GM12864 (cell line): ENCODE data around the gene CEP72.
"Not testable (repeated sequence)": the region's sequence is repeated elsewhere in the genome, so short reads cannot be mapped to it uniquely, and the experiment has no call there.

Experiments used
- DNase-seq: peaks from one replicate; pipeline ENCODE4 v3.0.0-alpha.2; 2011; ENCODE audit warnings: low read depth
- H3K4me3 ChIP-seq: 2 replicates; pipeline ENCODE4 v1.5.1; 2011; ENCODE audit warnings: mild to moderate bottlenecking, low read depth, low read length, control low read depth
- CTCF ChIP-seq: IDR thresholded peaks from 2 replicates; pipeline ENCODE4 v1.5.1; 2011; ENCODE audit warnings: low read depth, mild to moderate bottlenecking, moderate library complexity, low read length, control low read depth, inconsistent platforms; ENCODE audit errors: missing control alignments

CEP72 gene

GRCh38 chr5:677131-678101 is 65.3 kb downstream of the CEP72 start:
- no peak for DNase-seq
- no peak overlapping the region for H3K4me3 ChIP-seq
- TF ChIP-seq CTCF, result no peak

- not testable (repeated sequence) for DNase-seq, H3K4me3 ChIP-seq
Observed at GRCh38 chr5:678521-678920, 66.4 kb downstream of the CEP72 start.

- H3K4me3 ChIP-seq, DNase-seq: not testable (repeated sequence)
Observed at GRCh38 chr5:679166-679895, 67.2 kb downstream of the CEP72 start.

- not testable (repeated sequence) for DNase-seq
Observed at GRCh38 chr5:680118-680795, 68.1 kb downstream of the CEP72 start.

GRCh38 chr5:680836-681235 is 68.7 kb downstream of the CEP72 start:
- DNase-seq, result not testable (repeated sequence)

More at GRCh38 chr5:680118-680795, 68.1 kb downstream of the CEP72 start:
- H3K4me3 ChIP-seq, result not testable (repeated sequence)

GRCh38 chr5:681317-682191 is 69.4 kb downstream of the CEP72 start:
- DNase-seq, result not testable (repeated sequence)

More at GRCh38 chr5:680836-681235, 68.7 kb downstream of the CEP72 start:
- not testable (repeated sequence) for H3K4me3 ChIP-seq

GRCh38 chr5:682216-682615 is 70.1 kb downstream of the CEP72 start:
- H3K4me3 ChIP-seq, DNase-seq: not testable (repeated sequence)

More at GRCh38 chr5:681317-682191, 69.4 kb downstream of the CEP72 start:
- H3K4me3 ChIP-seq, result not testable (repeated sequence)

GRCh38 chr5:682651-683358 is 70.7 kb downstream of the CEP72 start:
- H3K4me3 ChIP-seq, DNase-seq: not testable (repeated sequence)

- no peak overlapping the region for H3K4me3 ChIP-seq
- no peak for TF ChIP-seq CTCF
- DNase-seq, result no peak
Observed at GRCh38 chr5:683551-684481, 71.7 kb downstream of the CEP72 start.
